DND-41 (cell line): Measurements from ENCODE around the gene HERC5.

ENCODE experiments used
- ATAC-seq: fragments of 200-7000 bp; cut with Tn5 transposase; 3 replicates; pipeline ENCODE4 v1.9.1; 2021; ENCODE audit warnings: low read depth; ENCODE audit not compliant: insufficient read depth
- DNase-seq: peaks from one replicate; pipeline ENCODE4 v3.0.0-alpha.2; 2020
- H2AFZ ChIP-seq: 2 replicates; pipeline ENCODE4 v1.6.0; 2012; ENCODE audit warnings: low read depth, low read length
- H3K27ac ChIP-seq: 2 replicates; pipeline ENCODE4 v1.5.1; 2012; ENCODE audit warnings: low read length, inconsistent platforms
- H3K27me3 ChIP-seq: fragments of 200-600 bp; sonication (generic); 2 replicates; pipeline ENCODE4 v1.6.0; 2012; ENCODE audit warnings: low read length, mild to moderate bottlenecking, inconsistent platforms; ENCODE audit not compliant: insufficient read depth, poor library complexity
- H3K36me3 ChIP-seq: 2 replicates; pipeline ENCODE4 v1.5.1; 2012; ENCODE audit warnings: low read length, inconsistent platforms; ENCODE audit not compliant: insufficient read depth
- H3K4me1 ChIP-seq: 2 replicates; pipeline ENCODE4 v1.5.1; 2012; ENCODE audit warnings: mild to moderate bottlenecking, low read length; ENCODE audit not compliant: insufficient read depth
- H3K4me2 ChIP-seq: 2 replicates; pipeline ENCODE4 v1.6.0; 2012; ENCODE audit warnings: mild to moderate bottlenecking, moderate library complexity, low read length, inconsistent platforms; ENCODE audit not compliant: insufficient read depth
- H3K4me3 ChIP-seq, 2 experiments: fragments of 200-600 bp in 1 of 2; shearing (Covaris generic) in 1 of 2; 2 replicates each; pipeline ENCODE4 v1.5.1; 2012 to 2016; ENCODE audit warnings: inconsistent platforms in 2 of 2, low read length in 2 of 2, mild to moderate bottlenecking in 2 of 2, low read depth in 1 of 2, moderate library complexity in 1 of 2
- H3K79me2 ChIP-seq: 2 replicates; pipeline ENCODE4 v1.6.0; 2012; ENCODE audit warnings: low read length, inconsistent platforms; ENCODE audit not compliant: insufficient read depth
- H3K9ac ChIP-seq: 2 replicates; pipeline ENCODE4 v1.6.0; 2012; ENCODE audit warnings: low read depth, mild to moderate bottlenecking, inconsistent platforms, low read length, moderate library complexity
- H3K9me3 ChIP-seq: 2 replicates; pipeline ENCODE4 v1.5.1; 2012; ENCODE audit warnings: low read length, moderate library complexity, mild to moderate bottlenecking, inconsistent platforms; ENCODE audit not compliant: insufficient read depth, severe bottlenecking
- H4K20me1 ChIP-seq: 2 replicates; pipeline ENCODE4 v1.6.0; 2012; ENCODE audit warnings: low read length; ENCODE audit not compliant: insufficient read depth
- CTCF ChIP-seq: IDR thresholded peaks from 2 replicates; pipeline ENCODE4 v1.5.1; 2012; ENCODE audit warnings: borderline replicate concordance, low read length, moderate library complexity, mild to moderate bottlenecking; ENCODE audit not compliant: poor library complexity, severe bottlenecking; ENCODE audit errors: extremely low read depth
- EZH2 ChIP-seq: IDR thresholded peaks from 3 replicates; pipeline ENCODE4 v1.6.1; 2012; ENCODE audit warnings: borderline replicate concordance, low read depth, mild to moderate bottlenecking, moderate library complexity, low read length, inconsistent platforms; ENCODE audit not compliant: severe bottlenecking

Gene HERC5

GRCh38 chr4:88477229-88477860, 20.4 kb downstream of the HERC5 start:
- no peak overlapping the region for H3K9ac ChIP-seq
- ATAC-seq (no peak), DNase-seq (no peak)
- H3K4me2 ChIP-seq: no peak overlapping the region
- H3K27me3 ChIP-seq: no peaks in the 10 kb centered on the region
- no peaks in the 10 kb centered on the region for H3K9me3 ChIP-seq
- H3K4me1 ChIP-seq: no peaks in the 10 kb centered on the region
- H3K27ac ChIP-seq: no peak overlapping the region
- H3K79me2 ChIP-seq: no peaks in the 10 kb centered on the region
- no peak overlapping the region for H3K4me3 ChIP-seq
- no peaks in the 10 kb centered on the region for H4K20me1 ChIP-seq
- TF ChIP-seq CTCF: no peak
- no peak for TF ChIP-seq EZH2
- H3K36me3 ChIP-seq: 0 out of 2 replicates have a peak, but pooled peaks cover 3% of the 10 kb centered on the region
- no peak overlapping the region for H2AFZ ChIP-seq

GRCh38 chr4:88478247-88478646, 21.3 kb downstream of the HERC5 start:
- H2AFZ ChIP-seq: no peak overlapping the region
- H3K27me3 ChIP-seq: no peaks in the 10 kb centered on the region
- H3K27ac ChIP-seq: no peak overlapping the region
- H3K9me3 ChIP-seq: no peaks in the 10 kb centered on the region
- H4K20me1 ChIP-seq: no peaks in the 10 kb centered on the region
- no peak for ATAC-seq
- H3K4me3 ChIP-seq: no peak overlapping the region
- no peaks in the 10 kb centered on the region for H3K79me2 ChIP-seq
- H3K9ac ChIP-seq: no peak overlapping the region
- DNase-seq: no peak
- H3K36me3 ChIP-seq: 0 out of 2 replicates have a peak, but pooled peaks cover 3% of the 10 kb centered on the region
- H3K4me2 ChIP-seq: no peak overlapping the region
- no peak for TF ChIP-seq EZH2
- TF ChIP-seq CTCF: no peak
- no peaks in the 10 kb centered on the region for H3K4me1 ChIP-seq

GRCh38 chr4:88481537-88481936, 24.6 kb downstream of the HERC5 start:
- Histone ChIP-seq H4K20me1 (no peaks in the 10 kb centered on the region), H3K27ac (no peak overlapping the region), H3K9ac (no peak overlapping the region), H3K79me2 (no peaks in the 10 kb centered on the region), H3K4me3 (no peak overlapping the region), H3K9me3 (no peaks in the 10 kb centered on the region), H3K4me1 (no peaks in the 10 kb centered on the region), H2AFZ (no peak overlapping the region), H3K4me2 (no peak overlapping the region), H3K27me3 (no peaks in the 10 kb centered on the region), H3K36me3 (no peaks in the 10 kb centered on the region)
- TF ChIP-seq EZH2: no peak
- no peak for TF ChIP-seq CTCF
- DNase-seq: no peak
- ATAC-seq: no peak
